ENCODE measurements around the gene GPR179.
A peak's percentile ranks its signal among the peaks of the same experiment; 100 is the strongest.

Gene GPR179

DNA sequence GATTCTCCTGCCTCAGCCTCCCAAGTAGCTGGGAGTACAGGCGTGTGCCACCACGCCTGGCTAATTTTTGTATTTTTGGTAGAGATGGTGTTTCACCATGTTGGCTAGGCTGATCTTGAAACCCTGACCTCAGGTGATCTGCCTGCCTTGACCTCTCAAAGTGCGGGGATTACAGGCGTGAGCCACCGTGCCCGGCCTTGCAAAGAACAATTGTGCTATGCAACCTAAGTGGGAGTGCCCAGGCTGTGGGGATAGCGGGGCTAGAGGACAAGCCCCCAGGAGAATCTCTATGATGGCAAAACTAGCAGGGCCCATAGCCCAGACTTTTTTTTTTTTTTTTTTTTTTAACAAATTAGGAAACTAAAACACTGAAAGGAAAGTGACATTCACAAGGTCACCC lies 2.0 kb upstream of the GPR179 start:
- DNase-seq: no peak

DNA sequence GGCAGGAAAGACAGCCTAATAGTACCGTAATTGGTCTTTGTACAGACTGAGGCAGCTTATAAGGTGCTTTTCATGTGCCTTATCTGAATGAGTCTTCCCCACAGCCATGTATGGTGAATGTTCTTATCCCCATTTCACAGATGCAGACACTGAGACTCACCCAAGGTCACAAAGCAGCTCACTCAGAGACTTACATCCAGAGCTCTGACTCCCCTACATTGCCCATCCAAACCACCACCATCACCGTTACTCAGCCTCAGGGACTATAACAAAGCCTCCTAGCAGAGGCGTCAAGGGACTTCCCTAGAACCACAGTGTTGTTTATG lies 627 bp upstream of the GPR179 start:
- DNase-seq: no peak

DNA sequence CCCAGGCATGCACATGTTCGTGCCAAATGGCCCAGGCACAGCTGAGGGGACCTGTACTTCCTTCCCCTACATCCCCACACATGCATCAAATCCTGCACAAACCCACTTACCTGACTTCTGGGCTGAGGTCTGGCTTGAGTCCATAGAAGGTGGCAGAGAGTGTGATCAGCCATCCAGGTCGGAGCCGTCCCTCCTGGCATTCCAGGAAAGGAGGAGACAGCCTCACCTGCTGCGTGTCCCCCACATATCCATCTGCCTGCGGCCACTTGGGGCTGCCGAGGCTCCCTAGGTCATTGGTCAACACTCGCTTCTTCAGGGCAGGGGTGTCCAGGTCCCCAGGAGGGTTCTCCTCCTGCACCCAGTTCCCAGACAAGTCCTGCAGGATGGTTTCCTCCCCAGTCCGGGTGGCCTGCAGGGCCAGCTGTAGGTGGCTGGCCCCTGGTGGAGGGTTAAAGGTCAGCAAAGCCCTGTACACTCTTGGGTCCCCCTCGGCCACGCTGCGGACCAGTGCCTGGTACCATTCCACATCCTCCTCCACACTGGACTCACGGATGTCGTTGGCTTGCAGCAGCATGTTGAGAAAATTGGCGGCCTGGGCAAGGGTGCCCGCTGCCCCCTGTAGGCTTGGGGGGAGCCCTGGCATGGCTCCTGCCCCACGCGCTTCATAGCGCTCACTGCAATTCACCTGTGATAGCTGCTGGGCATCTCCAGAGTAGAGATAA lies 709 bp downstream of the GPR179 start:
- no peak for DNase-seq

DNA sequence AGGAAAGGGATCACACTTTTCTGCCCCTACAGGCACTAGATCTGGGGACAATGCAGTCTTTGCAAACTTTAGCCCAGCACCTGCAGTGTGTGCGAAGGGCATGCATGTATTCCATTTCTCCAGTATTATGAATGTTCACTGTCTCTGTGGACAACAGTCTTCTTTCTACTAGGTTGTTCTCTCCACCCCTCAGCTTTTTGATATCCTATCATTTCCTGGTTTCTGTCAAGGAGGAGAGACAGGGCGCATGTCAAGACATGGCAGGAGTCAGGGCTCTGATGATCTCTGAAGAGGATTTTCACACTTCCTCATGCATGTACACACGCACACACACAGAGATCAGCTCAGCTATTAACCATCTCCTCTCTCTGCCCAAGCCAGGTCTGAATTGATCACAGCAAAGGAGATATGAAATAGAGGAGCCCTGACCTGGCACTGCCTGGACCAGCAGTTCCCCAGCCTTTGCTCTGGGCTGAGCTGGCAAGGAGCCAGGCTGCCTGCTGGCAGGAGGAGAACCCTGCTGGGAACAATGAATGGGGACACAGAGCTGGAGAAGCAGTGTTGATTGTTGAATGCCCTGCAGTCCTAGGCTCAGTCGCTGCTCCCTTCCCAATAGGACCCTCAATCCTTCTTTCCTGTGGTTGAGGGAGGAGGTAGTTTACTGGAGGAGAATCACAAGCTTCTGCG lies 2.6 kb downstream of the GPR179 start:
- no peak for DNase-seq

DNA sequence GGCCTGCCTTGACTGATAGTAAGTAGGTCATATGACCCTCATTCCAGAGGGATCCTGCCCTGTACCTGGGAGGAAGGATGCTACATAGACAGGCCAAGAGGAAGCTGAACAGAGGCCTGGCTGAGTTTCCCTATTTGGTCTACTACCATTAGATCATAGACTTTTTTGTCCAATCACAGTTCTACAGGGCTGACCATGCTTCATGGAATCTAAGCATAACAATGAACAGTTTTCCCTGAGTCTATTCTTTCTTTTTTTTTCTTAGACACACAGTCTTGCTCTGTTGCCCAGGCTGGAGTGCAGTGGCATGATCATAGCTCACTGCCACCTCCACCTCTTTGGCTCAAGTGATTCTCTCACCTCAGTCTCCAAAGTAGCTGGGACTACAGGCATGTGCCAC lies 3.9 kb downstream of the GPR179 start:
- DNase-seq: no peak

DNA sequence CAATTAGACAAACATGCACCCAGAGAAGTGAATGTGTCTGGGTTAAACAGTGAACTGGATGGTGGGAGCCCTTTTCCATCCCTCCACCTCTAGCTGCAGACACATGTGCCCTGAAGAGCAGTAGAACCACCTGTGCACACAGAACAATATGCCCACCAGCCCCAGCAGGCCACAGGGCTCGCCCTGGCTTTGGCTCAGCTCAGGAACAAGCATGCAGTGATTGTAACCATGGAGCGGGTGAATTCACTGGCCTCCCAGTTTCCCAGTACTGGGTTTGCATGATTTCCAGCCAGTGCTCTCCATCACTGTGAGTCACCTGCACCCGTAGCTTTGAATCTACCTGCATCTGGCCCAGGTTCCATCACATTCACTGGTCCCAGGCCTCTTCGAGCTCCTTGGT lies 5.2 kb downstream of the GPR179 start:
- DNase-seq: no peak

DNA sequence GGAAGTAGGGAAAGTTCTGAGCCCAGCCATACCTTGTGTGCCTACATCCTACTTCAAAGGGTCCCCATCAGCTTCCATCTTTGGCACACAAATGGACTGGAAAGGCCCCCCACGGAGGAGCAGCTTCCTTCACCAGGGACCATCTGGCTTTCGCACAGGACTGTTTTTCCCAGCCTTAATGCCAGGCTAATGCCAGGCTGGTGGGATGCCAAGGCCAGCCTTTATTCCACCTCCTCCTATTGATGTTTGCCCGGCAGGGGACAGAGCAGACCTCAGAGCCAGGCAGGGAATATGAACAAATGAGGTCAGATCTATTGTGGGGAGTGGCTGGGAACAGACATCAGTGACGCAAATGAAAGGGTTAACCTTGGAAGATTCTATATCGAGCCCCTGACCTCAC lies 5.7 kb downstream of the GPR179 start:
- no peak for DNase-seq

DNA sequence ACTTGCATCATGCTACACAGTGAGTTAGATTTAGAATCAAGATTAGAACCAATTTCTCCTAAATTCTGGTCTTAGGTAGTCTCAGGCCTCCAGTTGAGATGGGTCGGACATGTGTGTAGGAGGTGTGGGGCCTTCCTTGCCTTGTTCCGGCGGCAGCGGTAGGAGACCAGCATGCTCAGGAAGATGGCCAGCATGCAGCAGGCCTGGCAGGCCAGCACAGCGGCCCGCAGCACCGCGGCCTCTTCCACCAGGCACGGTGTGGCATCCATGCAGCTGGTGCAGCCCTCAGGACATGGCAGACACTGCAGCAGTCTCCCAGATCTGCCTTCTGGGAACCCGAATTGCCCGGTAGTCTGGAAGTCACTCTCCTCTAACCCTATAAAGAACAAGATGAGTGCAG lies 6.9 kb downstream of the GPR179 start:
- no peak for DNase-seq

DNA sequence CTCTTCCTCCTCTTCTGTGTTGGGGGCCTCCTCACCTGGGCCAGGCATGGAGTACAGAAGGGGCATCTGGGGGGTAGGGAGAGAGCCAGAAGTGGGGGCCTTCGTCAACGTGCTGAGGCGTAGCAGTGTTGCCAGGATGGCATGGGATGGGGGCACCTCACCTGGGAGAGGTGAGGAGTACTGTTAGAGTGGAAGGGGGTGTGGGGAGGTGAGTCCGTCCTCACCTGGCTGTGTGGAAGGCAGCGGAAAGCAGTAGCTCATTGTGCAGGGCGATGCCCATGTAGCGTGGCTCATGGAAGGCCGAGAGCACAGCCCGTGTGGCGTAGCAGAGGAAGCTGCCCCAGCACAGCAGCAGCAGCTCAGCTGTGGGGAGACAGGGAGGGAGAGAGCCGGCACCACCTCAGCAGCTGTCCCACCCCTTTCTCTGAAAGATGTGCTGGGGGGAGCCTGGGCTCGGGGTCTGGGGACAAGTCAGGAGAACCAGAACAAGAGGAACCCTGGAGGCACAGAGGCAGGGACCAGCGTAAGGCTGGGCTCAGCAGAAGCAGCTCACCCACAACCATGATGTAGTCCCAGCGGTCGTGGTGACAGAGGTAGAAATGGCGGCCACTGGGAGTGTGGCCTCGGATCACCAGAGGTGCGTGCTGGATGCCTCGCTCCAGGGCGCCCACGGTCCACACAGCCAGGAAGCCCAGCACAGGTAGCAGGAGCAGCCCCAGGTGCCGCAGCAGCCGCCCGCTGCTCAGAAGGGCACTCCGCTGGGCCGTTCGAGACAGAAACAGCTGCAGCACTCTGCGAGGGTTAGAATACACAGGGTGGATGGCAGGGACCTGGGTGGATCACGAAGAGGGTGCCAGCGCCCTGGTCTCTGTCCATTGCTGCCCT lies 9.0 kb downstream of the GPR179 start:
- no peak for DNase-seq

DNA sequence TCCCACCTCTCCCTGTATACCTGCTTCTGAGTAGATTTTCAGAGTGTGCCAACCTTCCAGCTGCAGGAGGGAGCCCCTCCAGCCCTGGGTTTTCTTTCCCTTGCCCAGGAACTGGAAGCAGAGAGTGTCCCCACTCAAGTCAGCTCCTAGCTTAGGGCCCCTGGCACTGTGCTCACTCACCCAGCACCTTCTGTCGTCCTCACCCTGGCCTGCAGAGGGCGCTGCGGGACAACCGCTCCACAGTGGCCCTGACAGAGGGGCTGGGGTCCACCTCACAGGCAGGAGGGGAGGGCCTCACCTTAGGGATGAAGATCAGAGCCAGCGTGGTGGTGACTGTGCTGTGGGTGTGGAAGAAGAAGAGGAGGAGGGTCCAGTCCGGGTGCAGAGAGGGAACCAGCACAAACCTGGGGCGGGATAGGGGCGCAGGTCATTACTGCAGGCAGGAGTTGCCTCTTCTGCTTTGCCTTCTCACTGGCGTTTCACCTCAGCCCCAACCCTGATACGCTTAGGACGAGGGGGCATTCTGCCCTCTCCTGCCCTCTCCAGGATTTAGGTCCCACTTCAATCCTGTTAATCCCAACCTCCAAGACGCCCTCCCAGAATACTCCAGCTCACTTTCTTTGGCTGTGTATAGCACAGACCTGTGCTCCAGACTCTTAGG lies 10.0 kb downstream of the GPR179 start:
- DNase-seq: peak; percentile 17

DNA sequence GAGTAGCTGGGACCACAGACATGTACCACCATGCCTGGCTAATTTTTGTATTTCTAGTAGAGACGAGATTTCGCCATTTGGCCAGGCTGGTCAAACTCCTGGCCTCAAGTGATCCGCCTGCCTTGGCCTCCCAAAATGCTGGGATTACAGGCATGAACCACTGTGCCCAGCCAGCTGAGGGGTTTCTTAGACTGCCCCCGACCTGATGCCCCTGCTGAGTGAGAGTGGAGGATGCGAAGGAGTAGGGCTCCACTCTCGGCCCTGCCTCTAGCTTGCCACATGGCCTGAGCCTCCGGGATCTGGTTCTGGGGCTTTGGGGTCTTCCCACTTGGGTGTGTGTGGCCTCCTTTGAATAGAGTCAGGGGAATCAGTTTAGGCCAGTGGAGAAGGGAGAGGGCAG lies 11.0 kb downstream of the GPR179 start:
- DNase-seq: no peak

DNA sequence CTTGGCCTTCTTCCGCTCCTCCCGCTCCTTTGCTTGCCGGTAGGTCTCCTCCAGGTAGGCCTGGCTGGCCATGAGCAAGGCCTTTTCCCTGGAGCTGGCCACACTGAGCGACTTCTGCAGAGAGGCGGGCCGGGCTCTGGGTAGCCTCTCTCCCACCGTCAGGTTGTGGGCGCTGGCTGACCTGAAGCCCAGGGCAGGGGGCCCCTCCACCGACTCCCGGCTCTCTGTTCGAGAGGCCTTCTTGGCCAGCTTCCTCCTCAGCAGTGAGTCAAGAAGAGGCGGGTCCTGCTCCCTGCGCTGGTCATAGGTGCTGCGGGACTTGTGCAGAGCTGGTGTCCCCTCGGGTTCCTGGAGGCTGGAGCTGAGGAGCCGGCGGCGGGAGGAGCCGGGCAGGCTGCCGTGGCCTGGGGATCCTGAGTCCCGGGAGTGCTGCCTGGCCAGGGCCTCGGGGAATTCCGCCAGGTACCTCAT lies 12.8 kb downstream of the GPR179 start:
- DNase-seq: no peak

DNA sequence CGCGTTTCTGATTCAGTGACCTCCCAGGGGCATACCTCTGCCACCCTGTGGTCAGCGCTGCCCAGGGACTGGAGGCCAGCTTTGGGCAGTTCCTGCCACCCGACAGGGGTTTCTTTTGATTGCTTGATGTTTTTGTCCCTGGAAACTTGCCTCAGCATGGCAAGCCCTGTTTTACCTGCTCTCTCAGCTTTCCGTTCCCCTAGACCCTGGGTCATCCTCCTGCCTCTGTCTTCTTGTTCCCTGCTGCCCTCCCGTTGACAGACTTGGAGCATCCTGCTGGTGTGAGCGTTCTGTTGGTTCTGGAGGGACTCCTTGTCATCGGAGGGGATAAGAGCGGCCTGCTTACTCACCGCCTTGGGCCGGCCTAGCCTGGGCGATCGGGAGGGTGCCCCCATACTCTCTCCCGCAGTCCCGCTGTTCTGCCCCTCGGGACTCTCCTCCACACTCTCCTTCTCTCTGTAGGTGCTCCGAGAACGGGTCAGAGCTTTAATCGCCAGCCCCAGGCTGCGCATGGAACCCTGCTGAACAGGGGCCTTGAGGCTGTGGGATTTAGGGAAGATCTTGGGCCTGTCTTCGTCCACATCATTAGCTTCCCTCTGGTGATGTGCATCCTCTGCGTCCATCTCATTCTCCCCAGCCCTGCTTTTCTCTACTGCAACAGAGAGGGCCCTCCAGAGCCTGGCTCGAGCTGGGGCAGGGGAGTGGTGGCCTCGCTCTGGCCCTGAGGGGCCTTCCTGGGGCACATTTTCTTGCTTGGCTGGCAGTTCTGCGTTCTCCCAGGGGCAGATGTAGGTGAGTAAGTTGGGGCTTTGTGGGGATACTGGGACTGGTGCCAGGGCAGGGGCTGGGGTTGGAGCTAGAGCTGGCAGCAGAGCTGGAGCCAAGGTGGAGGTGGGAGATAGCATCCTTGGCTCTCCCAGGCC lies 13.7 kb downstream of the GPR179 start:
- DNase-seq: no peak

DNA sequence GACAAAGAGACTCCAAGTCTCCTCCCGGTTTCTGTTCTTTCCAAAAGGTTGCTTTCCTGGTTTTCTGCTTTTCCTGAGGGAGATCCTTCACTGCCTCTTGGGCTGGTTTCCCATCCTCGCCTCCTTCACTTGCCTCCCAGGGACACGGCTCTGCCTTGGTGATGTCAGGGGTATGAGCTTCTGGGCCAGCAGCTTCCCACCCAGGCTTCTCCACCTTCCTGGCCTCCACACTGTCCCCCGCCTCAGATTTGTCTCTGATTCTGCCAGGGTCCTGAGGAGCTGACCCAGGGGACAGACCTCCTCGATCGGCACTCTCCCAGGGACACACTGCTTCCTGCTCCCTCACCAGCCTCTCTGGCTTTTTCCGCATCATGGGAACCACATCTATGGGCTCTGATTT lies 14.5 kb downstream of the GPR179 start:
- DNase-seq: no peak

DNA sequence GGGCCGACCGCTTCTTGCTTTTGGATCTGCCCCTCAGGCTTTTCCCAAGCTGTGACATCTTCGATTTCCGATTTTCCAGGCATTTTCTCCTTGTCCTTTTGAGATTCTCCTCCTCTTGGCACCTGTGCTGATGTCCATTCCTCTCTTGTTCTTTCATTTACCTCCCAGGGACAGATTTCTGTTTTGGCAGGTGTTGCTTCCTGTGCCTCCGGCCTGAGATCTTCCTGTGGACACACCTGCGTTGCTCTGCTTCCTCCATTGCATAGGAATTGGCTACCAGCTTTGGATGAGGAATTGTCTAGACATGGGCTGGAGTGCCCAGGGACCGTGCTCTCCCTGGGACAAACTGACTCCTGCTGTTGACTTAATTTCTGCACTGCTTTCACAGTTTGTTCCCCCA lies 15.1 kb downstream of the GPR179 start:
- DNase-seq: no peak

DNA sequence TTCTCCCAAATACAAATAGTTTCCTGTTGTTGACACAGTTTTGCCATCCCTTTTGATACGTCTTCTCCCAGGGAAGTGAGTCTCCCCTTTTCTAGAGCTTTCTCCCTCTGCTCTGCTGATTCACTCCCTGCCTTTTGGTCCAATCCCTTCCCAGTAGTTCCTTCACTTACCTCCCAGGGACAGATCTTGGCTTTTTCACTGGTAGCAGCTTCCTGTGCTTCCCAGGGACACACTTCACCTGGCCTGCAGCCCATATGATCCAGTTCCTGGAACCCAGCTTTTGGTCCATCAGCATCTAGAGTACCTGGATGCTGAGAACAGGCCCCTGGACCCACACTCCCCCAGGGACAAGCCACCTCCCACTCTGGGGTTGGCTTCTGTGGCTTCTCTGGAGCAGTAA lies 15.8 kb downstream of the GPR179 start:
- no peak for DNase-seq

DNA sequence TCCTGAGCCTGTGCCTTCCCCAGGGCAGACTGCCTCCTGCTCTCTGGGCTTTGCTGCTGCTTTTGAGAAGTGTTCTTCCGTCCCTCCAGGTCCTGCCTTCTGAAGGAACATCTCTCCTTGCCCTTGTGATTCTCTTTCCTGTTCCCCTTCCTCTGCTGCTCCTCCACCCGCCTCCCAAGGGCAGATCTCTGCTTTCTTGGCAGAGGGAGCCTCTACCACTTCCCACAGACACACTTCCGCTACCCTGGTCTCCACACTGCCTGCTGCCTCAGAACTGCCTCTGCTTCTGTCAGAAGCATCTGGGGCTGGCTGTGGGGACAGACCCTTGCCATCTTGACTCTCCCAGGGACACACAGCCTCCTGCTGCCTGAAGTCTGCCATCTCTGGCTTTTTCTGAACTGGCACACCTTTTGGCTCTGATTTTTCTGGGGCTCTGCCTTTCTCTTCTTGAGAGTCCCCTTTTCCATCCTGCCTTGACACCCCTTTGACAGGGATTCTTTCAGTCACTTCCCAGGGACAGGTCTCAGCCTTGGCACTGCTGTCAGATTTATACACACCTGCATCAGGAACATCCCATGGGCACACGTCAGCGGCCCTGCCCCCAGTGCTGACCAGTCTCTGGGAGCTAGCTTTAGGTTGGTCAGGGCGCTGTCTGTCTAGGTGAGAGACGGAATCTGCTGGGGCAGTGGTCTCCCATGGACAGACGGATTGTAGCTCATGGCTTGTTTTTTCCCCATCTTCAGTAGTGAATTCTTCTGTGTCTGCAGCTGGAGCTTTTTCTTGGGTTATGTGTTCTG lies 16.6 kb downstream of the GPR179 start:
- DNase-seq: no peak

DNA sequence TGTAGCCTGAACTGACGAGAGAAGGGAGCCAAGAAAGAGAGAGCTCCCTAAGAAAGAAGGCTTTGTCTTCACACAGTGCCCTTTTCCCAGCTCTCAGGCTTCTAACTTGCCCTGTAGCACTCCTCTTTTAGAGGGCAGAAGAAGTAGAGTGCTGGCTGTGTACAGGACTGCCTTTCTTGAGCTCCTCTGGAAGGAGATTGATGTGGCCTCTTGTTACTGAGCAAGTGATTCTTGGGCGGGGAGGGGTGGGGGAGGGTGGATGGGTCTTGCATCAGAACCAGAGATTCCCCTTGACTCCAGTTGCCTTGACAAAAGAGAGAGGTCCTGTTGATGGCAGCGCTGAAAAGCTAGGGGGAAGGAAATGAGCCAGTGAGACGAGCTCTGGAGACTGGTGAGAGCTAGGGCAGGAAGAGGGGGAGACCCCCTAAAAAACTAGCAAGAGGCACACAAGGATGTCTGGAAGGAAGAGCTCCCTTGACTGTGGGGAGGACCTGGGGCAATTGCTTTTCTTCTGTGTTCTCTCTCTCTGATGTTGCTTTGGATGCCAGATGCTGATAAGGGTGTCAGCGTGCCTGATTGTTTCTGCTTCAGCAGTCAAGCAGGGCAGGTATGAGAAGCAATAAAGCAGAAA lies 18.4 kb downstream of the GPR179 start:
- DNase-seq: no peak

DNA sequence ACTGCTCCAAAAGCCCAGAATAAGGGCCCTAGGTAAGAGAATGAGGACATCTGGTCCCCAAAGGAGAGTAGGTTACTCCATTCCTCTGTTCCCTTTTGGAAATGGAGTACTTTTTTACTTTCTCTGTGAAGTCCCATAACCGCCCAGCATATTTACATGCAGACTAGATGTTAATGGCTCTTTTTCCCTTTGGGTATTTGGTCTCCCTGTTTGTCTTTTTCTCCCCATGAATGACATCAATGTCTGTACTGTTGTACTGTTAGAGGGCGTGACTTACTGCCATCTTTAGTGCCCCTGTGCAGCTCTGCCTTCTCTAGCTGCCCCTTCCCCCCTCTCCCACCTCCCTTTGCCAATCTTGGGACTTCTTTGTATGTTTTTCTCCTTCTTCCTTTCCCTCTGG lies 19.0 kb downstream of the GPR179 start:
- DNase-seq: no peak

DNA sequence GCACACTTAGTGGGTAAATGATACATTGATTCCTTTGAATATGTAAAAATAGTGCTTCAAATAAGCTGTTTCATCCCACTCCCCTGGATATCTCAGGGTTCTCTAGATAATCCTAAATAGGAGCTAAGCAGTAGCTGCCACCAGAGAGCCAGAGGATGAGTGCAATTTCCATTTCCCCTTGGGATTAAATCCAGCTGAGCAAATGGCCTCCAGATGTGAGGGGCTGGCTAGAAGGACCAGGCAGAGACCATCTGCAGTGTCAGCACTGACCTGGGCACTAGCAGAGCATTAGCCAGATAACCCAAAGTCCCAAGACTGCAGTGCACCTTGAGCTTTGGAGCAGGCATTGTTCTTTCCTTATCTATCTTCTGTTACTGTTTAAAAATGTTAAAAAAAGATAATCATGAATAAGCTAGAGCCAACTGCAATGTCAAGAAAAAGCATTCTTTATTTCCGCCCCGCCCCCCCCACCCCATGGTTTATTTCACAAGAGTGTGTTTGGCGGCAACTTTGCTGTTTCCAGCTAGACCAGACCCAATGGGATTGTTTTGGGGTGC lies 19.5 kb downstream of the GPR179 start:
- DNase-seq: no peak

DNA sequence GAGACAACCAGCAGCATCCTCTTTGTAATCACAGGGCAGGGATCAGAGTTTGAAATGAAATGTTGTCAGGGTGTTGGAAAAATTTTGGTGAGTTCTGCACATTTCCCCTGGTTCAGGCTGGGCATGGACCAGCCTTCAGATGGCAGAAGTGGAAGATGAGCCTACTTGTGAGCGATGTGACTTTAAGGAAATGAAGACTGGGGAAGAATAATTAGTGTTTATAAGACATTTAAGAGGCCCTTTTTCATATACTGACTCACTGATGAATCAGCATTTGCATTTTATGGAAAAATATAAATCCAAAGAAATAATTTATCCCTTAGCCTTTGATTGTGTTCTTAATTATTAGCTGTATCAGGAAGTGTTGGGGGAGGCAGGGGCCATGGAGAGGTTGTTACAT lies 20.9 kb downstream of the GPR179 start:
- DNase-seq: no peak
